GM18861 (cell line): ENCODE measurements around the gene HOXB3.
A peak's percentile ranks its signal among the peaks of the same experiment; 100 is the strongest.
"Not testable (repeated sequence)": the region's sequence is repeated elsewhere in the genome, so short reads cannot be mapped to it uniquely, and the experiment has no call there.

Source experiments
- ATAC-seq: cut with Tn5 transposase; IDR thresholded peaks from one replicate; pipeline ENCODE4 v1.9.1; 2021; ENCODE audit not compliant: unreplicated experiment

The HOXB3 gene

DNA sequence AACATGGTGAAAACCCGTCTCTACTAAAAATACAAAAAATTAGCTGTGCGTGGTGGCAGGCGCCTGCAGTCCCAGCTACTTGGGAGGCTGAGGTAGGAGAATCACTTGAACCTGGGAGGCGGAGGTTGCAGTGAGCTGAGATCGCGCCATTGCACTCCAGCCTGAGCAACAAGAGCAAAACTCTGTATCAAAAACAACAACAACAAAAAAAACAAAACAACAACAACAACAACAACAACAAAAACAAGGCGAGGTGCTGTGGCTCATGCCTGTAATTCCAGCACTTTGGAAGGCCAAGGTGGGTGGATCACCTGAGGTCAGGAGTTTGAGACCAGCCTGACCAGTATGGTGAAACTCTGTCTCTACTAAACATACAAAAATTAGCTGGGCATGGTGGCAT is 80.3 kb downstream of the HOXB3 start:
- not testable (repeated sequence) for ATAC-seq

DNA sequence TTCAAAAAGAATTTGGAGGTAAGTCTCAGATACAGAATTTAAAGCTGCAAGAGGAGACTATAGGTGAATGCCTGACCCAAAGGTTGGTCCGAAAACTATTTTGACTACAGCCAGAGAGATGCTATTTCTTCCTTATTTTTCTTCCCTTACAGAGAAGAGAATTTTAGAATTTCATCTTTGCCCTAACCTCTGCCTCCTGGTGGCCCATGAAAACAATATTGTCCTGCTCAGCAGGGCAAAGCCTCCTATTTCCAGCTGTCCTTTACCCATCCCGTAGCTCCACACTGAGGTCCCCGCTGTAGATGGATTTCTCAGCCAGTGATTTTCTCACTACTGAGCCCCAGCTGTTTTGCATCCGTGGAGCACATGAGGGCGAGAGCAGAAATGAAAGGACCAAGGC is 83.8 kb downstream of the HOXB3 start:
- no peak for ATAC-seq

GRCh38 chr17:48505788-48506187 is 84.3 kb downstream of the HOXB3 start:
- ATAC-seq = peak; percentile 79

DNA sequence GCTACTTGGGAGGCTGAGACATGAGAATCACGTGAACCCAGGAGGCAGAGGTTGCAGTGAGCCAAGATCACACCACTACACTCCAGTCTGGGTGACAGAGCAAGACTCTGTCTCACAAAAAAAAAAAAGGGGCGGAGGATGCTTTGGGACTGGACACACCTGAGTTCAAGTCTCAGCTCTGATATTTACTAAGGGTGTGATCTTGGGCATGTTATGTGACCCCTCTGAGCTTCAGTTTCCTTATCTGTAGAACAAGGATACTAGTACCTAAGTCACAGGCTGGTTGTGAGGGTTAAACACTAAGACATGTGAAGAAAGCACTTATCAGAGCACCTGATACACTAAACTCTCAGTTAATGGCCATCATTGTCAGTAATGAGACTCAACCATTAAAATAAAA is 85.1 kb downstream of the HOXB3 start:
- no peak for ATAC-seq

- no peak for ATAC-seq
These were observed 86.3 kb downstream of the HOXB3 start for GRCh38 chr17:48503747-48504146.

GRCh38 chr17:48502901-48503300 is 87.1 kb downstream of the HOXB3 start:
- ATAC-seq = no peak

DNA sequence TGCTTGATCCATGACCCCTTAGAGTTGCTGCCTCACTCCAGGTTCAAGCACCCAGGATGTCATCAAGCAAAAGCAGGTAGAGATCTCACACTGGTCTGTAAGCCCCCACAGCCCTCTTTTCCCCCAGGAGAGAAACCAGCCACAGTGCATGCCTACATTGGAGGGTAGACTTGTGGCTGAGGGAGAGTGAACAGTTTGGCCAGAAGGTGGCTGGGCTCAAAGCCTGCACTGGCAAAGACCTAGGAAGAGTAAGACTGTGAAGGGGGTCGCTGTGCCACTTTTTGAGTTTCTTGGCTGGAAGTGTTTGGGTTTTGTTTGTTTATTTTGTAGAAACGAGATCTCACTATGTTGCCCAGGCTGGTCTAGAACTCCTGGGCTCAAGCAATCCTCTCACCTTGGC is 87.7 kb downstream of the HOXB3 start:
- no peak for ATAC-seq

- ATAC-seq = no peak
These were observed 89.3 kb downstream of the HOXB3 start for GRCh38 chr17:48500435-48501426.

- ATAC-seq = no peak
These were observed 90.2 kb downstream of the HOXB3 start for GRCh38 chr17:48499735-48500434.

DNA sequence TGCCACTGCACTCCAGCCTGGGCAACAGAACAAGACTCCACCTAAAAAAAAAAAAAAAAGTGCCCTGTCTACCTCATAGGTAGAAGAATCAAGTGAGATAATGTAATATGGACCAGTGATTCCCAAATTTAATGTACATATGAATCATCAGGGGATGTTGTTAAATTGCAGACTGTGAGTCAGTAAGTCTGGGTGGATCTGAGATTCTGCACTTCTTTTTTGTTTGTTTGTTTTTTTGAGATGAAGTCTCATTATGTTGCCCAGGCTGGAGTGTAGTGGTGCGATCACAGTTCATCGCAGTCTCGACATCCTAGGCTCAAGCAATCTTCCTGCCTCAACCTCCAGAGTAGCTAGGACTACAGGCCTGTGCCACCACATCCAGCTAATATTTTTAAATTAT is 90.8 kb downstream of the HOXB3 start:
- ATAC-seq = no peak
